Activated CD4-positive, CD25-positive, alpha-beta regulatory T cell treated with anti-CD3 and anti-CD28 coated beads, Interleukin-2, amount 50 U/mL, for 24 hours (primary cell): Measurements from ENCODE around the gene ANO1.

Source experiments
- ATAC-seq, 2 donors: fragments of 150-1000 bp; cut with Tn5 transposase; one replicate each; pipeline ENCODE4 v1.10.0; 2021; ENCODE audit warnings: mild to moderate bottlenecking in 1 of 2, moderate library complexity in 1 of 2

The ANO1 gene

DNA sequence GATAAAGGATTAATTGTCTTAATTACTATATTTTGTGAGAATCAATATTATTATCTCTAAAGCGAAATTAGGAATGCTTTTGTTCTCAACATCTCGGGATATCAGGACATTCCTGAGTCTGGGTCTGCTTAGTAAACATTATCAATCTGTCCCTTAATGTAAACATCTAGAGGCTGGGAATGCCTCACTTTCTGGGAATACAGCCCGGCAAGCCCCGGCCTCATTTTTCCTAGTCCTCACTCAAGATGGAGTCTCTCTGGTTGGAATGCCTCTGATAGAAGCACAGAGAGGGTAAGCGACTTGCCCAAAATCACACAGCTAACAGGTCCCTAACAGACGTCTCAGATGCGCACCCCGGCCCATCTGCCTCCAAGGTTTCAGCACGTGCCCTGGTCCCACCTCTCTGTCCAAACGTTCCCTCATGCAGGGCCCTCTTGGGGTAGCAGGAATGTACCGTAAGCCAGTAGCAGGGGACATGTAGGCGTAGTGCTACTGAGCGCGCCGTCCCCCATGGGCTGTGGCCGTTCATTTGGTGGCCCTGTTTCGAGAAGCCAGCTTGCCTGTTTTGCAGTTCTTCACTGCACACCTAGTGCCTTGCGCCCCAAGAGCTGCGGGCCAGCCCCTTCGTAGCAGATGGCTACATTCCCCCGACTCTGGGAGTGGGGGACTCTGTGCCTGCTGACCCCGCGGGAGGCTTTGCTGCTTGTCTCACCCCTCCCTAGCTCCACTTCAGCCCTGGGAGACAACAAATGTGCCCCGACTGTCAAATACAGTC, 62.8 kb downstream of the ANO1 start:
- no peak for ATAC-seq

GRCh38 chr11:70141486-70142220, 63.5 kb downstream of the ANO1 start:
- ATAC-seq: no peak

GRCh38 chr11:70142221-70142875, 64.2 kb downstream of the ANO1 start:
- ATAC-seq: no peak

- no peak for ATAC-seq
Measured at GRCh38 chr11:70144262-70144661, 66.1 kb downstream of the ANO1 start.

DNA sequence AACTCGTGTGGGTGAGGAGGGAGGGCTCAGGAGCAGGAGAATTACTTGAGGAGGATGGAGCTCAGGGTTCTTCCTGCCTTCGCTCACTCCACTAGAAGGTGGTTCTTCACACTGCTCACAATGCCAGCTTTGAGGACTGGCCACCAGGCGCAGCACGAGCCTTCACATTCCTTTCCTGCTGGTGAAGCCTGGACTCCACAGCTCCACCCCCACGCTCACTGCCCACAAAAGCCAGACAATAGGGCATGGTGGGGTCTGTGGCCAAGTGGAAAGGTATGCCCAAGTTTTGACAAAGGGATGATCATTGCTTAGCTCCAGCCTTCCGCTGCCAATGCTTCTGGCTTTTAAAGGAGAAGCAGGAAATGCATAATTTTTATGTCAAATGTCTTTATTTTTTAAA, 67.0 kb downstream of the ANO1 start:
- no peak for ATAC-seq

DNA sequence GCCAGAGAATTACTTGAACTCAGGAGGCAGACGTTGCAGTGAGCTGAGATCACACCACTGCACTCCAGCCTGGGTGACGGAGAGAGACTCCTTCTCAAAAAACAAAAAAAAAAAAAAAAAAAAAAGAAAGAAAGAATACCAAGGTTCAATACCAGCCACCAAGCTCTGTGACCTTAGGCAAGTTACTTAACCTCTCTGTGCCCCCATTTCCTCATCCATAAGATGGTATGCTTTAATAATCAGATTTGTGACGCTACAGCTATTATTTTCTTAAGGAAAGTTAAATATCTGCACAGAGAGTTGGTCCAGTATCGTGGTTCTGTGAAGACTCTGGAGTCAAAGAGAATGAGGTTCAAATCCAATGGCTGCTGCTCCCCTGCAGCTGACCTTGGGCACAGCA, 67.7 kb downstream of the ANO1 start:
- ATAC-seq: no peak

DNA sequence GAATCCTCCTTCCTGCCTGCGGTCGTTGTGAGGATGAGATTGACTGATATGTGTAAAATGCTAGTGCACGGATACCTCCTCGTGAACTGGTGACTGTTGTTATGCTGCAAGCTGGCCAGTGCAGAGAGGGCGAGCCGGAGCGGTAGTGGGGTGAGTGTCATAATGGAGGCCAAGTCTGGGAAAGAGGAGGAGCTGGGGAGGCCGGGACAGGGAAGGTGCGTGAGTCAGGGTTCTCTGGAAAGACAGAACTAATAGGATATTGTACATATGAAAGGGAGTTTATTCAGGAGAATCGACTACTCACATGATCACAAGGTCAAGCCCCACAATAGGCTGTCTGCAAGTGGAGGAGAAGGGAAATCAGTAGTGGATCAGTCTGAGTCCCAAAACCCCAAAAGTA, 68.2 kb downstream of the ANO1 start:
- ATAC-seq: no peak

- no peak for ATAC-seq
Measured at GRCh38 chr11:70146895-70147520, 68.9 kb downstream of the ANO1 start.

DNA sequence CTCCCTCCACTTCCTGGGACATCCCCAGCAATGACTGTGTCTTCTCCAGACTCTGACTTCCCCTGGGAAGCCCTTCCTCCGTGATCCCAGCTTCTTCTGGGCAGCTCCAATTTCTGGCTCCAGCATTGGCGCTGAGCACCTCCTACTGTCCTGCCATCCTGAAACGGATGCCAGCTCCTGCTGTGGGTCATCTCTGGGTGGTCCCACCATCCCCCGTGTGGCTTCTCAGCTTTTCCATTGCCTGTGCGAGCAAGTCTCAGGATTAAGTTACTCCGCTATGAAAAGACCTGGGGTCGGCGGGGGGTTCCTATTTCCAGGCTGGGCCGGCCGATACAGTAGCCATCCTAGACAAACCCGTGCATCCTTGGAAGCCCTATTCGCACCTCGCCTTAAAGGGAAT, 69.6 kb downstream of the ANO1 start:
- ATAC-seq: no peak

DNA sequence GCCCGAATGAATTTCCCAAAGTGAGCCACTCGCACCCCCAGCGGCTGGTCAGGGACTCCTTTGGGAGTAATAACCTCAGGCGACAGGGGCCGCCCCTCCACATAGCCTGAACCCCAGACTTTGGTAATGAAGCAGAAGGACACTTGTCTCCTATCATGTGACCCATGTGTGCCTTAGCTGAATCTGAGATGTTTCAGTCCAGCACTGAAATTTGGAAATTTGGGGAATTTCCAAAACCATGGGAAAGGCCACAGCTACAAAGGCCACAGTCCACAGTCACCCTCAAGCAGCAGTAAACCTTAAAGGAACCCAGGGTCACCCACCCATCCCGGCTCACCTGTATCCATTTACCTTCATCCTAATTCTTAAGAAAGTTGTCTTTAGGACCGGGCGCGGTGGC, 73.6 kb downstream of the ANO1 start:
- ATAC-seq: no peak

DNA sequence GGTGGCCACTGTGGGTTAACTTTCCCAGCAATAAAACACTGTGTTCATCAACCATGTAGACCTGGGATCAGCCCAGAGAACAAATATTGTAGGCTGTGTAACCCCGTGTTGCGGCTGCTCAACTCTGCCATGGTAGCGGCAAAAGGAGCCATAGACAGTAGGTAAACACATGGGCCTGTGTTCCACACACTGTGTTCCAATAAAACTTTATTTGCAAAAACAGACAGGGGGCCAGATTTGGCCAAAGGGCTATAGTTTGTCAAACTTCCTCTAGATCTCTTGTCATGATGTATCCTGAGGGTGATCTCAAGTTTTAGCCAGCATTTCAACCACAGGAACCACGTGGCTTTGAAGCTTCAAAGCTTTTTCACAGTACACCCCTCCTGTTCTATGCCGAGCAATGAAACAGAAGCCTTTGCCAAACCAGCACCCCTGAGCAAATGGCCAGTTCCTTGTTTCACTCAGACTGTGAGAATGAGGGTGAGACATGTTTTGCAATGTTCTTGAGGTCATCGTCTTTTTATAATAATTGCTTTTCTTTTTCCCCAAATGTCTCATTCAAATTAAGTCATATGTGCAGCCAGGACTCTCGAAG, 75.1 kb downstream of the ANO1 start:
- no peak for ATAC-seq

- ATAC-seq: no peak
Measured at GRCh38 chr11:70155386-70155785, 77.3 kb downstream of the ANO1 start.

- no peak for ATAC-seq
Measured at GRCh38 chr11:70156291-70157037, 78.3 kb downstream of the ANO1 start.

- ATAC-seq: no peak
Measured at GRCh38 chr11:70158201-70158600, 80.1 kb downstream of the ANO1 start.

GRCh38 chr11:70158757-70159389, 80.8 kb downstream of the ANO1 start:
- ATAC-seq: no peak

- no peak for ATAC-seq
Measured at GRCh38 chr11:70159627-70160570, 81.8 kb downstream of the ANO1 start.

- ATAC-seq: no peak
Measured at GRCh38 chr11:70161043-70161625, 83.0 kb downstream of the ANO1 start.

- ATAC-seq: no peak
Measured at GRCh38 chr11:70164705-70165104, 86.6 kb downstream of the ANO1 start.

- ATAC-seq: no peak
Measured at GRCh38 chr11:70167120-70167519, 89.0 kb downstream of the ANO1 start.
